ENCODE data around the gene AKR1B15. TPM values are rescaled to one million over a fixed set of nuclear protein-coding genes. Genes with fewer than 3 reads are reported as not detected.

AKR1B15 gene
- total RNA-seq, 2 donors from 2014 or later: 1.0 TPM; not detected in 1

DNA sequence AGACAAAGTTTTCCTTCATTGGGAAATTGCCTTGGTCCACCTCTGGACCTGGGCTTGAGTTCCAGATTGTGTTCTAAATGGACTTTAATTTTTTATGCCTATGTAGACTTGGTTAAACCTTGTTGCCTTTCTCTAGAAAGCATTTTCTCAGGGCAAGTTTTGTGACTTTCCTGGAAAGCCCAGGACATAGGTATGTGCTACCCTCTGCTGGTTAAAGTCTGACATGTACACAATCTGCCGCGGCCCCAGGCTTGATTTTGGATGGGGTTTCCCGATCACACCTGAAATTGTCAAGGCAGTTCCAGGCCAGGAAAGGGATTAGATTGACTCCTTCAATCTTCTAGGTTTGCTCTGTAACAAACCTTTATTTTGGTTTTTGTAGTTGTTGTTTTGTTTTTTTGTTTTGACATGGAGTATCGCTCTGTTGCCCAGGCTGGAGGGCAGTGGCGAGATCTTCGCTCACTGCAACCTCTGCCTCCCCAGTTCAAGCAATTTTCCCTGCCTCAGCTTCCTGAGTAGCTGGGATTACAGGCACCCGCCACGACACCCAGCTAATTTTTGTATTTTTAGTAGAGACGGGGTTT lies 35.6 kb upstream of the AKR1B15 start:
- peak; percentile 17 for DNase-seq (ENCODE audit: low spot score)
- Histone ChIP-seq H3K4me3 (no peak overlapping the region), H3K9me3 (no peaks in the 10 kb centered on the region), H3K36me3 (no peaks in the 10 kb centered on the region), H3K27me3 (replicated peaks; ENCODE audit: insufficient read depth) (no peaks in the 10 kb centered on the region), H3K4me1 (replicated peaks) (no peaks in the 10 kb centered on the region), H3K27ac (no peak overlapping the region)
- WGBS: 44% methylated on average over 9 of the region's 9 CpGs
- intact Hi-C loops (cut with DNase I): loop anchor here (1.0 to 5.0 kb wide), 2 partner anchors 34 to 81 kb away; partner anchors contain the start of gene AKR1B15
- no peak for TF ChIP-seq POLR2AphosphoS5 (IDR thresholded peaks at IDR 0.05)
- TF ChIP-seq, protein P1, sequence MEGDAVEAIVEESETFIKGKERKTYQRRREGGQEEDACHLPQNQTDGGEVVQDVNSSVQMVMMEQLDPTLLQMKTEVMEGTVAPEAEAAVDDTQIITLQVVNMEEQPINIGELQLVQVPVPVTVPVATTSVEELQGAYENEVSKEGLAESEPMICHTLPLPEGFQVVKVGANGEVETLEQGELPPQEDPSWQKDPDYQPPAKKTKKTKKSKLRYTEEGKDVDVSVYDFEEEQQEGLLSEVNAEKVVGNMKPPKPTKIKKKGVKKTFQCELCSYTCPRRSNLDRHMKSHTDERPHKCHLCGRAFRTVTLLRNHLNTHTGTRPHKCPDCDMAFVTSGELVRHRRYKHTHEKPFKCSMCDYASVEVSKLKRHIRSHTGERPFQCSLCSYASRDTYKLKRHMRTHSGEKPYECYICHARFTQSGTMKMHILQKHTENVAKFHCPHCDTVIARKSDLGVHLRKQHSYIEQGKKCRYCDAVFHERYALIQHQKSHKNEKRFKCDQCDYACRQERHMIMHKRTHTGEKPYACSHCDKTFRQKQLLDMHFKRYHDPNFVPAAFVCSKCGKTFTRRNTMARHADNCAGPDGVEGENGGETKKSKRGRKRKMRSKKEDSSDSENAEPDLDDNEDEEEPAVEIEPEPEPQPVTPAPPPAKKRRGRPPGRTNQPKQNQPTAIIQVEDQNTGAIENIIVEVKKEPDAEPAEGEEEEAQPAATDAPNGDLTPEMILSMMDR (IDR thresholded peaks at IDR 0.05): peak; percentile 27 to 76 (median 68)

GRCh38 chr7:134514106-134514505 lies 34.8 kb upstream of the AKR1B15 start:
- Histone ChIP-seq H3K27me3 (replicated peaks; ENCODE audit: insufficient read depth) (peaks cover 2% of the 10 kb centered on the region), H3K4me1 (replicated peaks) (no peaks in the 10 kb centered on the region), H3K4me3 (no peak overlapping the region), H3K36me3 (no peaks in the 10 kb centered on the region), H3K9me3 (no peaks in the 10 kb centered on the region), H3K27ac (no peak overlapping the region)
- DNase-seq (ENCODE audit: low spot score): no peak
- intact Hi-C loops (cut with DNase I): loop anchor here (2.0 to 5.0 kb wide), 2 partner anchors 33 to 93 kb away; partner anchors contain the start of gene AKR1B15
- 21% methylated on average over 1 of the region's 1 CpG for WGBS
- TF ChIP-seq, protein P1 (IDR thresholded peaks at IDR 0.05): no peak
- TF ChIP-seq POLR2AphosphoS5 (IDR thresholded peaks at IDR 0.05) (no peak), POLR2A (IDR thresholded peaks at IDR 0.05) (no peak)

DNA sequence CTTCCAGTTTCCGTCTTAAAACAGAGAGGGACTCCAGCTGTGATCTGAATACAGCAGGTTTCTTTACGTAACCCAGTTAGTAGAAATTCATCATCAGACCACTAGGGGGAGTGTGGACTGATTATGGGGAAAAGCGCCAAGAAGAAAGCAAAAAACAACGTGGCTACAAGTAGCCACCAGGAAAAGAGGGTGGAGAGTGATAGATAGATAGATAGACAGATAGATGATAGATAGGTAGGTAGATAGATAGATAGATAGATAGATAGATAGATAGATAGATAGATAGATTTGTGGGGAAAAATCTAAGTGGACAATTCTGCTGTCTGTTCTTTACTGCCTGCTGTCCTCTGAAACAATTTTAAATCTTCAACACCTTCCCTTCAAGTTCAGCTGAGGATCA lies 34.2 kb upstream of the AKR1B15 start:
- H3K36me3 ChIP-seq: no peaks in the 10 kb centered on the region

GRCh38 chr7:134515569-134516468 lies 33.1 kb upstream of the AKR1B15 start:
- Histone ChIP-seq H3K9me3 (no peaks in the 10 kb centered on the region), H3K4me1 (replicated peaks) (no peaks in the 10 kb centered on the region), H3K27ac (no peak overlapping the region), H3K4me3 (no peak overlapping the region), H3K36me3 (no peaks in the 10 kb centered on the region), H3K27me3 (replicated peaks; ENCODE audit: insufficient read depth) (peaks cover 3% of the 10 kb centered on the region)
- intact Hi-C loops (cut with DNase I): loop anchor here (2.0 kb wide), 1 partner anchor 91 kb away; no protein-coding TSS in a partner anchor
- peak; percentile 11 for TF ChIP-seq POLR2AphosphoS5 (IDR thresholded peaks at IDR 0.05)
- no peak for TF ChIP-seq POLR2A (IDR thresholded peaks at IDR 0.05)
- TF ChIP-seq, protein P1 (IDR thresholded peaks at IDR 0.05): no peak
- 52% methylated on average over 6 of the region's 6 CpGs for WGBS
- no peak for DNase-seq (ENCODE audit: low spot score)

More for the DNA sequence above, 34.2 kb upstream of the AKR1B15 start:
- H3K27ac ChIP-seq: no peak overlapping the region
- no peaks in the 10 kb centered on the region for H3K4me1 ChIP-seq (replicated peaks)
- peak; percentile 41 for DNase-seq (ENCODE audit: low spot score)
- no peak overlapping the region for H3K4me3 ChIP-seq
- intact Hi-C loops (cut with DNase I): loop anchor here (2.0 to 5.0 kb wide), 2 partner anchors 33 to 92 kb away; partner anchors contain the start of gene AKR1B15
- H3K27me3 ChIP-seq (replicated peaks; ENCODE audit: insufficient read depth): peaks cover 3% of the 10 kb centered on the region
- H3K9me3 ChIP-seq: no peaks in the 10 kb centered on the region
- 2% methylated on average over 4 of the region's 4 CpGs for WGBS
- TF ChIP-seq, protein P1 (IDR thresholded peaks at IDR 0.05): peak; percentile 70 to 79 (median 74)
- TF ChIP-seq POLR2AphosphoS5 (IDR thresholded peaks at IDR 0.05): no peak
